Spleen (tissue), 11 donors: Measurements from ENCODE around the gene NINJ1. TPM values are rescaled to one million over a fixed set of nuclear protein-coding genes. Genes with fewer than 3 reads are reported as not detected.

ENCODE experiments used
- DNase-seq: peaks from one replicate; pipeline ENCODE4 v3.0.0-alpha.2; 2020
- H3K27ac ChIP-seq, 8 donors: fragments of 200-600 bp; sonication (generic) in 7 of 8; 1 replicate in 4 of 8; 2 replicates in 4 of 8; pipeline versions ENCODE4 v1.5.0 to v1.8.0; 2016 to 2021; ENCODE audit warnings: inconsistent platforms in 4 of 8, mild to moderate bottlenecking in 4 of 8, moderate library complexity in 1 of 8
- H3K27me3 ChIP-seq, 7 donors: fragments of 200-600 bp; sonication (generic) in 6 of 7; replicated peaks in 1 of 7; 1 replicate in 4 of 7; 2 replicates in 3 of 7; pipeline versions ENCODE4 v1.5.0 to v1.8.0; 2016 to 2021; ENCODE audit warnings: inconsistent platforms in 3 of 7, mild to moderate bottlenecking in 1 of 7
- H3K36me3 ChIP-seq, 6 donors: fragments of 200-600 bp; sonication (generic) in 5 of 6; 1 replicate in 4 of 6; 2 replicates in 2 of 6; pipeline versions ENCODE4 v1.5.0 to v1.8.0; 2016 to 2021; ENCODE audit warnings: inconsistent platforms in 2 of 6
- H3K4me1 ChIP-seq, 6 donors: fragments of 200-600 bp; sonication (generic) in 5 of 6; 1 replicate in 3 of 6; 2 replicates in 3 of 6; pipeline versions ENCODE4 v1.5.0 to v1.8.0; 2016 to 2021; ENCODE audit warnings: inconsistent platforms in 3 of 6
- H3K4me3 ChIP-seq, 8 donors: fragments of 200-600 bp; sonication (generic) in 7 of 8; 1 replicate in 4 of 8; 2 replicates in 4 of 8; pipeline versions ENCODE4 v1.5.0 to v1.8.0; 2016 to 2021; ENCODE audit warnings: inconsistent platforms in 4 of 8, mild to moderate bottlenecking in 4 of 8, moderate library complexity in 2 of 8
- H3K9me3 ChIP-seq, 8 donors: fragments of 200-600 bp; sonication (generic) in 7 of 8; 1 replicate in 4 of 8; 2 replicates in 4 of 8; pipeline versions ENCODE4 v1.5.0 to v1.8.0; 2016 to 2021; ENCODE audit warnings: inconsistent platforms in 4 of 8
- CTCF ChIP-seq, 11 experiments: fragments of 200-600 bp in 7 of 11; fragments of 450-650 bp in 4 of 11; sonication (generic) in 4 of 11; IDR thresholded peaks in 8 of 11; conservative IDR thresholded peaks in 3 of 11; 1 replicate in 7 of 11; 2 replicates in 4 of 11; pipeline versions ENCODE4 v1.4.0 to v1.8.0; 2016 to 2021; ENCODE audit warnings: antibody characterized with exemption in 11 of 11, inconsistent platforms in 4 of 11, mild to moderate bottlenecking in 1 of 11
- POLR2A ChIP-seq, 3 donors: fragments of 450-650 bp; IDR thresholded peaks; one replicate each; pipeline ENCODE4 v1.5.1; 2017; ENCODE audit warnings: antibody characterized with exemption in 3 of 3, mild to moderate bottlenecking in 1 of 3
- POLR2AphosphoS5 ChIP-seq, 3 donors: sonication (generic); formaldehyde crosslinking; IDR thresholded peaks; one replicate each; pipeline ENCODE4 v1.5.1; 2017; ENCODE audit warnings: antibody characterized with exemption in 3 of 3
- WGBS, 5 donors: extraction: QIAGEN DNeasy Blood & Tissue Kit in 3 of 5; methylation state at CpG; one replicate each; pipeline versions ENCODE4 v1.1.5 to v1.1.7; 2013 to 2018; 5-methylcytosine and 5-hydroxymethylcytosine counted together
- intact Hi-C: fragments of 100-400 bp; cut with DNase I; formaldehyde crosslinking; loops from one replicate; pipeline ENCODE4 v1.15.0; 2023; ENCODE audit warnings: low total_unique reads
- polyA plus RNA-seq, 3 donors: library from polyadenylated mRNA; stranded (reverse); fragments of 200-250 nt; gene quantifications; one replicate each; pipeline ENCODE4 v1.2.1, GENCODE V29; 2013
- total RNA-seq, 7 donors: library from RNA; depleted of rRNA in 3 of 7; stranded (reverse); fragments of >200 nt in 3 of 7; fragmentation: NEBNext Ultra II Directional in 4 of 7; extraction: Animal tissue kit (Norgen Biotek cat#: 25700) in 4 of 7; gene quantifications; one replicate each; pipeline versions ENCODE4 v1.1.0 to v1.2.1, GENCODE V29; 2016 to 2021
- donor health status: healthy with polysubstance abuse.
- donor health status: DM: no; HTN: no; CAD: no; lungs with moderate emphysema.
- donor health status: DM: no; HTN: no; CAD: no.
- donor health status: Bipolar disorder and iron deficiency.
- donor health status: healthy.
- donor health status: DM: no; HTN: no; CAD: no.
- donor health status: DM: yes; HTN: yes; CAD: no.

The NINJ1 gene
- total and polyA plus RNA-seq, 10 donors: 26.5 to 142 (median 104) TPM

- no peaks in the 10 kb centered on the region for H3K27me3 ChIP-seq
- H3K36me3 ChIP-seq: no peaks in the 10 kb centered on the region
- TF ChIP-seq POLR2AphosphoS5 (IDR thresholded peaks at IDR 0.05): peak; percentile 97 to 98 (median 97)
- TF ChIP-seq POLR2A (IDR thresholded peaks at IDR 0.05): peak; percentile 69 to 98 (median 92)
- peak in 3 of 11 experiments; percentile 7 to 31 (median 11) for TF ChIP-seq CTCF (IDR thresholded peaks at IDR 0.05 in 8 of 11, conservative IDR thresholded peaks at IDR 0.05 in 3 of 11)
- intact Hi-C loops: loop anchor here (10.0 kb wide), 1 partner anchor 91 kb away; no protein-coding TSS in a partner anchor
- WGBS, 5 donors: 0 to 2% (median 1%) methylated on average over 24 to 65 of the region's 65 CpGs
- peaks cover 62 to 91% (median 78%) of the 10 kb centered on the region in 6 donors for H3K4me1 ChIP-seq
- DNase-seq: no peak
- peak within 1 kb of the TSS; percentile 95 to 100 (median 98) for H3K27ac ChIP-seq
- H3K9me3 ChIP-seq: peaks cover 0 to 3% (median 0%) of the 10 kb centered on the region in 8 donors
- peak within 1 kb of the TSS; percentile 82 to 99 (median 94) for H3K4me3 ChIP-seq
Measured at GRCh38 chr9:93096131-93096802, 37.8 kb downstream of the NINJ1 start, which contains the start of gene CARD19. Gene CARD19, plus strand, starts transcription at chr9:93096217. Its CDS starts 129 bp downstream, at chr9:93096346.

GRCh38 chr9:93095205-93096130 lies 38.6 kb downstream of the NINJ1 start:
- Histone ChIP-seq H3K27me3 (no peaks in the 10 kb centered on the region), H3K27ac (peak overlapping the region; percentile 95 to 100 (median 98)), H3K9me3 (peaks cover 0 to 6% (median 0%) of the 10 kb centered on the region in 8 donors), H3K4me3 (peak overlapping the region; percentile 14 to 99 (median 94)), H3K4me1 (peaks cover 62 to 86% (median 76%) of the 10 kb centered on the region in 6 donors), H3K36me3 (no peaks in the 10 kb centered on the region)
- peak in 2 of 3 donors; percentile 50 to 72 for TF ChIP-seq POLR2A (IDR thresholded peaks at IDR 0.05)
- peak in 2 of 11 experiments; percentile 27 to 38 for TF ChIP-seq CTCF (IDR thresholded peaks at IDR 0.05 in 8 of 11, conservative IDR thresholded peaks at IDR 0.05 in 3 of 11)
- TF ChIP-seq POLR2AphosphoS5 (IDR thresholded peaks at IDR 0.05): peak; percentile 89 to 95 (median 93)
- DNase-seq: peak; percentile 100
- WGBS, 5 donors: 2 to 4% (median 3%) methylated on average over 27 to 93 of the region's 95 CpGs
- intact Hi-C loops: loop anchor here (10.0 kb wide), 1 partner anchor 91 kb away; no protein-coding TSS in a partner anchor

- peak overlapping the region in 7 of 8 donors; percentile 24 to 73 (median 48) for H3K4me3 ChIP-seq
- H3K36me3 ChIP-seq: peaks cover 0 to 1% (median 0%) of the 10 kb centered on the region in 6 donors
- H3K9me3 ChIP-seq: peaks cover 0 to 6% (median 0%) of the 10 kb centered on the region in 8 donors
- H3K27me3 ChIP-seq: no peaks in the 10 kb centered on the region
- TF ChIP-seq POLR2A (IDR thresholded peaks at IDR 0.05) (no peak), POLR2AphosphoS5 (IDR thresholded peaks at IDR 0.05) (peak in 1 of 3 donors; percentile 51)
- peak overlapping the region; percentile 95 to 100 (median 98) for H3K27ac ChIP-seq
- intact Hi-C loops: loop anchor here (10.0 kb wide), 1 partner anchor 90 kb away; no protein-coding TSS in a partner anchor
- H3K4me1 ChIP-seq: peaks cover 56 to 78% (median 68%) of the 10 kb centered on the region in 6 donors
- WGBS, 5 donors: 25 to 43% (median 26%) methylated on average over 11 of the region's 11 CpGs
- peak; percentile 90 for DNase-seq
Measured at GRCh38 chr9:93094658-93095204, 39.3 kb downstream of the NINJ1 start.
